Esophagus muscularis mucosa (tissue), 4 donors: ENCODE results near the gene STXBP6. TPM values are rescaled to one million over a fixed set of nuclear protein-coding genes. Genes with fewer than 3 reads are reported as not detected.

Source experiments
- DNase-seq: peaks from one replicate; pipeline ENCODE4 v3.0.0-alpha.2; 2017; ENCODE audit errors: extremely low spot score
- H3K27ac ChIP-seq, 4 donors: fragments of 200-600 bp; sonication (generic); replicated peaks in 1 of 4; 1 replicate in 3 of 4; 2 replicates in 1 of 4; pipeline ENCODE4 v1.5.1; 2016 to 2019; ENCODE audit warnings: mild to moderate bottlenecking in 1 of 4
- H3K27me3 ChIP-seq, 4 donors: fragments of 200-600 bp; sonication (generic); one replicate each; pipeline versions ENCODE4 v1.5.1 to v1.6.0; 2016 to 2019
- H3K36me3 ChIP-seq, 4 donors: fragments of 200-600 bp; sonication (generic); one replicate each; pipeline ENCODE4 v1.5.1; 2016 to 2019
- H3K4me1 ChIP-seq, 4 donors: fragments of 200-600 bp; sonication (generic); one replicate each; pipeline ENCODE4 v1.5.1; 2016 to 2019
- H3K4me3 ChIP-seq, 4 donors: fragments of 200-600 bp; sonication (generic); 1 replicate in 2 of 4; 2 replicates in 2 of 4; pipeline ENCODE4 v1.5.1; 2016 to 2019; ENCODE audit warnings: mild to moderate bottlenecking in 4 of 4, moderate library complexity in 1 of 4
- H3K9me3 ChIP-seq, 4 donors: fragments of 200-600 bp; sonication (generic); 1 replicate in 3 of 4; 2 replicates in 1 of 4; pipeline ENCODE4 v1.5.1; 2016 to 2019
- EP300 ChIP-seq: sonication (generic); formaldehyde crosslinking; IDR thresholded peaks from one replicate; pipeline ENCODE4 v1.6.1; 2017; ENCODE audit warnings: antibody characterized with exemption
- POLR2A ChIP-seq: fragments of 450-650 bp; IDR thresholded peaks from one replicate; pipeline ENCODE4 v1.6.1; 2017; ENCODE audit warnings: antibody characterized with exemption, moderate library complexity, mild to moderate bottlenecking, low read depth
- POLR2AphosphoS5 ChIP-seq, 2 donors: sonication (generic); formaldehyde crosslinking; IDR thresholded peaks; one replicate each; pipeline ENCODE4 v1.6.1; 2017; ENCODE audit warnings: antibody characterized with exemption in 2 of 2
- WGBS: methylation state at CpG from one replicate; pipeline ENCODE4 v1.1.5; 2018; 5-methylcytosine and 5-hydroxymethylcytosine counted together
- intact Hi-C: fragments of 100-400 bp; cut with DNase I; formaldehyde crosslinking; loops from one replicate; pipeline ENCODE4 v1.15.1; 2023
- total RNA-seq, 4 donors: library from RNA; depleted of rRNA; stranded (reverse); fragments of >200 nt; gene quantifications; one replicate each; pipeline versions ENCODE4 v1.1.0 to v1.2.1, GENCODE V29; 2016
- TF ChIP-seq, protein P1 (sequence below), 3 experiments: fragments of 200-600 bp in 2 of 3; fragments of 450-650 bp in 1 of 3; sonication (generic) in 2 of 3; IDR thresholded peaks; one replicate each; pipeline ENCODE4 v1.5.1; 2017 to 2019; ENCODE audit warnings: antibody characterized with exemption in 3 of 3, mild to moderate bottlenecking in 2 of 3, moderate library complexity in 1 of 3

STXBP6 gene
- total RNA-seq, 4 donors from 2014 or later, result 36.9 to 60.4 (median 52.1) TPM

DNA sequence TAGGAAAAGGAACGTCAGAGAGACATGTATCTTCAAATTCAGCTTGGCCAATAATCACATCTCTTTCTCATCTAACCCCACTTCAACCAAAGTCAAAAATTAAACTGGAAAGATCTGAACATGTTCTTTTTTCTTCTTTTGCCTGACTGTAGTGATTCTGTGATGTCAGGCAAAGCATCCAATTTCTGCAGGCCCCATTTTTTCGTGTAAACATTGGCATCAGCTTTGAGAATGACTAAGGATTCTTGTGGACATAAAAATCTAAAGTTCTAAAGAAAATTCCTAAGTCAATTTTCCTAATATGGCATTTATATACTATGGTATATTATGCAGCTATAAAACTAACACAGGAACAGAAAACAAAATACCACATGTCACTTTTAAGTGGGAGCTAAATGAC is 89.1 kb downstream of the STXBP6 start:
- intact Hi-C loops, result no loop called here
- WGBS, result 29% methylated on average over 2 of the region's 2 CpGs
- H3K9me3 ChIP-seq, result no peaks in the 10 kb centered on the region
- DNase-seq, result no peak
- no peak for TF ChIP-seq EP300
- no peak for TF ChIP-seq POLR2AphosphoS5 (IDR thresholded peaks at IDR 0.05)
- no peak for TF ChIP-seq POLR2A
- TF ChIP-seq, protein P1, sequence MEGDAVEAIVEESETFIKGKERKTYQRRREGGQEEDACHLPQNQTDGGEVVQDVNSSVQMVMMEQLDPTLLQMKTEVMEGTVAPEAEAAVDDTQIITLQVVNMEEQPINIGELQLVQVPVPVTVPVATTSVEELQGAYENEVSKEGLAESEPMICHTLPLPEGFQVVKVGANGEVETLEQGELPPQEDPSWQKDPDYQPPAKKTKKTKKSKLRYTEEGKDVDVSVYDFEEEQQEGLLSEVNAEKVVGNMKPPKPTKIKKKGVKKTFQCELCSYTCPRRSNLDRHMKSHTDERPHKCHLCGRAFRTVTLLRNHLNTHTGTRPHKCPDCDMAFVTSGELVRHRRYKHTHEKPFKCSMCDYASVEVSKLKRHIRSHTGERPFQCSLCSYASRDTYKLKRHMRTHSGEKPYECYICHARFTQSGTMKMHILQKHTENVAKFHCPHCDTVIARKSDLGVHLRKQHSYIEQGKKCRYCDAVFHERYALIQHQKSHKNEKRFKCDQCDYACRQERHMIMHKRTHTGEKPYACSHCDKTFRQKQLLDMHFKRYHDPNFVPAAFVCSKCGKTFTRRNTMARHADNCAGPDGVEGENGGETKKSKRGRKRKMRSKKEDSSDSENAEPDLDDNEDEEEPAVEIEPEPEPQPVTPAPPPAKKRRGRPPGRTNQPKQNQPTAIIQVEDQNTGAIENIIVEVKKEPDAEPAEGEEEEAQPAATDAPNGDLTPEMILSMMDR (IDR thresholded peaks at IDR 0.05), result no peak
- no peak overlapping the region for H3K4me3 ChIP-seq
- peak overlapping the region; percentile 79 to 84 (median 80) for H3K27ac ChIP-seq
- H3K27me3 ChIP-seq, result no peaks in the 10 kb centered on the region
- no peaks in the 10 kb centered on the region for H3K36me3 ChIP-seq
- H3K4me1 ChIP-seq, result peaks cover 65 to 93% (median 79%) of the 10 kb centered on the region in 4 donors

DNA sequence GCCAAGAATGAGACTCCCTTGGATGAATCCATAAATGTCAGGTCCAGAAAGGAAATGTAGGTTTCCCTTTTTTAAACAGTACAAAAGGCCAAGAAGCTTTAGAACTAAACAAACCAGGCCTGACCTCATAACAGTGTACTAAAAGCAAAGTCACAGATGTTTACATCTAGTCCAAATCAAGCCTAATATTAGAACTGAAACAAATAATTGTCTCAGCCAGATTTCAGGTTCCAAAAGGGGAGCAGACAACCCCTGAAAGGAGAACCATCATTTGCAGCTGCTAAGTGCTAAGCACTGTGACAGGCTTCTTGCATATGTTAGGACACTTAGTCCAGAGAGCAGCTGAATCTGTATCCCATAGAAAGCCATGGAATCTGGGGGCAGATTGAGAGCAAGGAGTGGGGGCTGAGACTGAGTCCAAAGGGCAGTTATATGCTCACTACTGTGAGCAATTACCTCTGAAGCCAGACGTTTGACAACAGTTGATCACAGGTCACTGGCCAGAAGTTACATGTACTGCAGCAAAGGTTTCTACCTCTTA is 90.1 kb downstream of the STXBP6 start:
- no peak for DNase-seq
- TF ChIP-seq POLR2AphosphoS5 (IDR thresholded peaks at IDR 0.05), result peak; percentile 42 to 70
- no peak for TF ChIP-seq POLR2A
- no peaks in the 10 kb centered on the region for H3K27me3 ChIP-seq
- 7% methylated on average over 1 of the region's 1 CpG for WGBS
- peak overlapping the region; percentile 79 to 84 (median 80) for H3K27ac ChIP-seq
- no peaks in the 10 kb centered on the region for H3K36me3 ChIP-seq
- H3K4me1 ChIP-seq, result peaks cover 55 to 93% (median 74%) of the 10 kb centered on the region in 4 donors
- H3K4me3 ChIP-seq, result no peak overlapping the region
- no peaks in the 10 kb centered on the region for H3K9me3 ChIP-seq
- intact Hi-C loops, result no loop called here

DNA sequence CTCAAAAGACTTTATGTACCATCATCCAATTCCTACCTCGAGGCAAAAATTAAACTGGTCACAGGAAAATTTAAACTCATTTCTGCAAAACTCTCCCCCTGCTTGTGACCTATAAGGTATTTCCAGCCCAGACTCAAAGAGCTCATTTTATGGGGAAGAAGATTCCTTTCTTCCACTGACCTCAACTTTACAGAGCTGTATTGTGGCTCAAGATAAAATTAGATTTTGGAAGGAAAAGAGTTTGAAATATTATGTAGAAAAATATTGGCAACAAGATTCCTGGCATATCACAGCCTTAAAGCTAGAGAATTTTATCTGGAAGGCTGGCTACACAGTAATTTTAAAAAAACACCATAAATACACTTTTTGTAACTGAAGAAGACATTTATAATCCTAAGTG is 91.7 kb downstream of the STXBP6 start:
- H3K27me3 ChIP-seq, result no peaks in the 10 kb centered on the region
- TF ChIP-seq, protein P1 (IDR thresholded peaks at IDR 0.05), result no peak
- TF ChIP-seq POLR2AphosphoS5 (IDR thresholded peaks at IDR 0.05) (no peak), EP300 (no peak), POLR2A (no peak)
- H3K9me3 ChIP-seq, result no peaks in the 10 kb centered on the region
- DNase-seq, result no peak
- WGBS, result 40% methylated on average over 1 of the region's 1 CpG
- peaks cover 58 to 93% (median 78%) of the 10 kb centered on the region in 4 donors for H3K4me1 ChIP-seq
- peak overlapping the region; percentile 79 to 84 (median 80) for H3K27ac ChIP-seq
- intact Hi-C loops, result no loop called here
- no peak overlapping the region for H3K4me3 ChIP-seq
- H3K36me3 ChIP-seq, result no peaks in the 10 kb centered on the region

DNA sequence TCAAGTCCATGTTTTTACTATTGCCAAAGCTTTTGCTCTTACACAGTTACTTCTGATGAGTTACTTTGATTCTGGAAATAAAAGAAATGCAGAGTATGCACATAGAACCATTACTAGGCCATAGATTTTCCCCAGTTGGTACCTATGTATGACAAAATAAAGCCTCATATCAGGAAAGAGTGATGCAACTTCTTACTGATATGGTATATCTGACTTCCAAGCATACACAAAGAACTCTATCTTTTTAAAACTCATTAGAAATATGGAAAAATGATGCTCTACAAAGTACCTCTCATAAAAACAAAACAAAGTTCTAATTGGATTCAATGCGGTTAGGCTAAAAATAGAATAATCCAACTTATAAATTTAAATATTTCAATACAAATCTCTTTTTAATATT is 92.1 kb downstream of the STXBP6 start:
- TF ChIP-seq POLR2AphosphoS5 (IDR thresholded peaks at IDR 0.05) (no peak), EP300 (no peak), POLR2A (no peak)
- TF ChIP-seq, protein P1 (IDR thresholded peaks at IDR 0.05), result no peak
- no peak for DNase-seq
- Histone ChIP-seq H3K4me3 (no peak overlapping the region), H3K36me3 (no peaks in the 10 kb centered on the region), H3K9me3 (no peaks in the 10 kb centered on the region), H3K4me1 (peaks cover 58 to 97% (median 82%) of the 10 kb centered on the region in 4 donors), H3K27me3 (no peaks in the 10 kb centered on the region), H3K27ac (peak overlapping the region; percentile 79 to 84 (median 80))
- intact Hi-C loops, result no loop called here
- WGBS, result 52% methylated on average over 1 of the region's 1 CpG

DNA sequence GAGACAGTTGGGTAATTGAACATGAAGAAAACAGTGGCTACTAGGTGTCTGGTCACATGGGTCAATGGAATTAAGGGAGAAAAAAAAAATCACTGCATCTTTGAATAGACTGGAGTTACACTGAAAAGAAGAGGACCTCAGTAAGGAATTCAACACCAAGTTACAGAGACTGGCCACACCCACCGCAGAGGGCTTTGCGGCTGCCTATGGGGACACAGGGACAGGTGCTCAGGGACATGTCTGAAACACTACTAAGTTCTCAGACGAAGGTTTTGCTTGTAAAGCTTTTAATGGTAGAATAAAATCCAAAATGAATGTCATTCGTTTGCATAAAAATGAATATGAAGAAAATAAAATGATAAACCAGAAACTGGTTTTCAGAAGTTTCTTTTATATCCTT is 93.8 kb downstream of the STXBP6 start:
- peak overlapping the region in 2 of 4 donors; percentile 79 to 84 for H3K27ac ChIP-seq
- H3K9me3 ChIP-seq, result no peaks in the 10 kb centered on the region
- H3K4me1 ChIP-seq, result peaks cover 58 to 89% (median 77%) of the 10 kb centered on the region in 4 donors
- WGBS, result 91% methylated on average over 4 of the region's 4 CpGs
- DNase-seq, result no peak
- no peak overlapping the region for H3K4me3 ChIP-seq
- H3K27me3 ChIP-seq, result no peaks in the 10 kb centered on the region
- TF ChIP-seq, protein P1 (IDR thresholded peaks at IDR 0.05), result no peak
- no peak for TF ChIP-seq POLR2AphosphoS5 (IDR thresholded peaks at IDR 0.05)
- TF ChIP-seq POLR2A, result no peak
- intact Hi-C loops, result no loop called here
- no peaks in the 10 kb centered on the region for H3K36me3 ChIP-seq
